Measurements from ENCODE around the gene OR5B21.

DNA sequence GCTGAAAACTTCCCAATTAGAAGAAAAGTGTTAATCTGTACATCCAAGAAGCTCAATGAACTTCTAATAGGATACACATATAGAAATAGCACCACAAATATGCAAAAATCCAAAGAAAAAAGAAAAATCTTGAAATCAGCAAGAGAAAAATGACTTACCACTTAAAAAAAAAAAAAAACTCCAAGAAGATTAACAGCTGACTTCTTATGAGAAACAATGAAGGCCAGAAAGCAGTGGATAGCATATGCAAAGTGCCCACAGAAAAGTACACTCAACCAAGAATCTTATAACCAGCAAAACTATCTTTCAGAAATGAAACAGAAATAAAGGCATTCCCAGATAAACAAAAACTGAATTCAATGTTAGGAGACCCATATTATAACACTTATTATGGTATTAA lies 36.0 kb downstream of the OR5B21 start:
- TF ChIP-seq POLR2A (IDR thresholded peaks at IDR 0.05; ENCODE audit: low read length) (no peak), GATA1 (IDR thresholded peaks at IDR 0.05; ENCODE audit: low read depth, low read length) (no peak)

Measured in erythroblast (primary cell).